K562 (cell line): ENCODE measurements around the gene CPNE9.

Source experiments
- ATF1 ChIP-seq, 2 experiments: fragments of 450-650 bp in 1 of 2; IDR thresholded peaks; 2 replicates each; pipeline ENCODE4 v1.6.1; 2016; ENCODE audit warnings: missing compliant biosample characterization in 1 of 2, missing genetic modification characterization in 1 of 2
- CTCF ChIP-seq, 3 experiments: IDR thresholded peaks in 2 of 3; conservative IDR thresholded peaks in 1 of 3; 2 replicates each; pipeline ENCODE4 v1.5.1; 2011 to 2012; ENCODE audit warnings: low read length in 3 of 3, mild to moderate bottlenecking in 3 of 3, control low read depth in 2 of 3, improper control_type of control experiment in 1 of 3, inconsistent platforms in 1 of 3, low read depth in 1 of 3, mixed read lengths in 1 of 3, moderate library complexity in 1 of 3; ENCODE audit not compliant: insufficient read depth in 2 of 3
- EZH2 ChIP-seq: IDR thresholded peaks from 2 replicates; pipeline ENCODE4 v1.6.1; 2012; ENCODE audit warnings: low read depth, mild to moderate bottlenecking, inconsistent platforms, low read length, borderline replicate concordance
- NFIX ChIP-seq: fragments of 250-450 bp; sonication (Bioruptor Pico); IDR thresholded peaks from 2 replicates; pipeline ENCODE4 v1.4.0; 2020; ENCODE audit warnings: low read depth, mild to moderate bottlenecking, moderate library complexity
- PATZ1 ChIP-seq: fragments of 250-450 bp; sonication (Bioruptor Pico); IDR thresholded peaks from 2 replicates; pipeline ENCODE4 v1.5.0; 2020; ENCODE audit warnings: mild to moderate bottlenecking, borderline replicate concordance
- PYGO2 ChIP-seq: fragments of 450-650 bp; IDR thresholded peaks from 2 replicates; pipeline ENCODE4 v1.6.1; 2016; ENCODE audit warnings: mild to moderate bottlenecking, missing genetic modification characterization, moderate library complexity, missing compliant biosample characterization
- SMARCE1 ChIP-seq: fragments of 450-650 bp; IDR thresholded peaks from 2 replicates; pipeline ENCODE4 v1.7.1; 2016; ENCODE audit warnings: mild to moderate bottlenecking
- SRSF3 ChIP-seq: fragments of 200-400 bp; formaldehyde crosslinking; IDR thresholded peaks from 2 replicates; pipeline ENCODE4 v1.6.1; 2016; ENCODE audit warnings: mild to moderate bottlenecking, low read length, moderate library complexity; ENCODE audit not compliant: insufficient read depth
- TCF7 ChIP-seq: sonication (generic); IDR thresholded peaks from 2 replicates; pipeline ENCODE4 v1.6.1; 2016; ENCODE audit warnings: antibody characterized with exemption, borderline replicate concordance
- TFE3 ChIP-seq: fragments of 450-650 bp; formaldehyde crosslinking; IDR thresholded peaks from 2 replicates; pipeline ENCODE4 v1.4.0; 2020; ENCODE audit warnings: mild to moderate bottlenecking, mixed read lengths

DNA sequence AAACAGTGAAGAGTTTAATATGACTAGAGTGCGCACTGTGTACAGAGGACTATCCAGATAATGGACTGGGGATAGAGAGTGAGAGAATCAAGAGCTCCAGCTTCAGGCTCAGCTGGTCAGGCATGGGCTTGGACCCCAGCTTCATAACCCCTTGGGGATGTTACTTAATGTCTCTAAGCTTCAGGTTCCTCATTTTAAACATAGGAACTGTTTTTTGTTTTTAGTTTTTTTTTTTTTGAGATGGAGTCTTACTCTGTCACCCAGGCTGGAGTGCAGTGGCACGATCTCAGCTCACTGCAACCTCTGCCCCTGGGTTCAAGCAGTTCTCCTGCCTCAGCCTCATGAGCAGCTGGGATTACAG, 18.0 kb downstream of the CPNE9 start:
- no peak for TF ChIP-seq TCF7
- no peak for TF ChIP-seq CTCF (IDR thresholded peaks at IDR 0.05 in 2 of 3, conservative IDR thresholded peaks at IDR 0.05 in 1 of 3; ENCODE audit: insufficient read depth in 2 of 3, low read depth in 1 of 3, low read length in 3 of 3)
- TF ChIP-seq ATF1 (CRISPR knock-in tag; IDR thresholded peaks at IDR 0.05): no peak
- TF ChIP-seq ATF1 (tag; IDR thresholded peaks at IDR 0.05): no peak
- no peak for TF ChIP-seq EZH2
- no peak for TF ChIP-seq NFIX (CRISPR knock-in tag)
- no peak for TF ChIP-seq PYGO2 (tag)
- TF ChIP-seq SMARCE1: no peak
- TF ChIP-seq TFE3 (CRISPR knock-in tag): no peak
- no peak for TF ChIP-seq SRSF3
- TF ChIP-seq PATZ1: no peak
